Hematopoietic multipotent progenitor cell treated with erythropoietin and hydrocortisone succinate and interleukin-3 and kit ligand, for 4 days (in vitro differentiated cells): ENCODE results near the gene MS4A15.
"Not testable (repeated sequence)": the region's sequence is repeated elsewhere in the genome, so short reads cannot be mapped to it uniquely, and the experiment has no call there.

Experiments
- DNase-seq: peaks from one replicate; pipeline ENCODE4 v3.0.0-alpha.2; 2015

MS4A15 gene

GRCh38 chr11:60810569-60810968 is 53.9 kb downstream of the MS4A15 start:
- no peak for DNase-seq

GRCh38 chr11:60813324-60813723 is 56.7 kb downstream of the MS4A15 start:
- DNase-seq = peak; percentile 38

GRCh38 chr11:60814112-60814511 is 57.4 kb downstream of the MS4A15 start:
- DNase-seq = no peak

- no peak for DNase-seq
These were observed 60.0 kb downstream of the MS4A15 start for GRCh38 chr11:60816590-60817157.

- DNase-seq = no peak
These were observed 61.4 kb downstream of the MS4A15 start for GRCh38 chr11:60818057-60818456.

- DNase-seq = peak; percentile 56
These were observed 65.3 kb downstream of the MS4A15 start for GRCh38 chr11:60821827-60822599.

GRCh38 chr11:60823745-60824306 is 67.2 kb downstream of the MS4A15 start:
- not testable (repeated sequence) for DNase-seq

GRCh38 chr11:60825118-60825517 is 68.5 kb downstream of the MS4A15 start:
- no peak for DNase-seq

- no peak for DNase-seq
These were observed 69.1 kb downstream of the MS4A15 start for GRCh38 chr11:60825790-60826189.
